Prostate gland (tissue), 2 donors: ENCODE measurements around the gene GATA5.

ENCODE experiments used
- CTCF ChIP-seq, 4 experiments: fragments of 200-600 bp in 2 of 4; fragments of 450-650 bp in 2 of 4; sonication (generic) in 2 of 4; IDR thresholded peaks; 1 replicate in 3 of 4; 2 replicates in 1 of 4; pipeline ENCODE4 v1.5.1; 2016 to 2019; ENCODE audit warnings: antibody characterized with exemption in 4 of 4, mild to moderate bottlenecking in 2 of 4, moderate library complexity in 2 of 4
- POLR2A ChIP-seq: fragments of 450-650 bp; IDR thresholded peaks from one replicate; pipeline ENCODE4 v1.6.1; 2016; ENCODE audit warnings: antibody characterized with exemption, mild to moderate bottlenecking

GRCh38 chr20:62489932-62490263, 14.1 kb upstream of the GATA5 start:
- TF ChIP-seq CTCF (IDR thresholded peaks at IDR 0.05) (no peak), POLR2A (no peak)
